ENCODE data around the gene PIN4. TPM values are rescaled to one million over a fixed set of nuclear protein-coding genes. Genes with fewer than 3 reads are reported as not detected.
A peak's percentile ranks its signal among the peaks of the same experiment; 100 is the strongest.
"Not testable (repeated sequence)": the region's sequence is repeated elsewhere in the genome, so short reads cannot be mapped to it uniquely, and the experiment has no call there.

PIN4 gene
- total RNA-seq, 2 experiments from 2014 or later: 5.1 to 5.4 TPM

DNA sequence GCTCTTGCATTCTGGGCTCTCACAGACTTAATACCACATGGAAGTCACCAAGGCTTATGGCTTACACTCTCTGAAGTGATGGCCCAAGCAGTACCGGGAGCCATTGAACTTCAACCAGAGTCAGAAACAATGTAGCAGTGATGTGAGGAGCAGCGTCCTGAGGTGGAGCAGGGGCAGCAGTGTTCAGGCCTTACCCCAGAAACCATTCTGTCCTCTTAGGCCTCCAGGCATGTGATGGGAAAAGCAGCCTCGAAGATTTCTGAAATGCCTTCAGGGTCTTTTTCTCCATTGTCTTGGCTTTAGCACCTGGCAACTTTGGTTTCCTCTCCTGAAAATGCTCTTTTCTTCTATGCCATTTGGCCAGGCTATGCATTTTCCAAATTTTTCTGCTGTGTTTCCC is 22.8 kb upstream of the PIN4 start:
- no peak for DNase-seq
- ChIA-PET CTCF (no interaction called here), POLR2A (no interaction called here)
- Mint-ChIP-seq H3K27ac (no peak overlapping the region), H3K36me3 (ENCODE audit: low read depth) (no peaks in the 10 kb centered on the region), H3K4me1 (no peaks in the 10 kb centered on the region), H3K4me3 (no peak overlapping the region), H3K27me3 (peaks cover 3% of the 10 kb centered on the region), H3K9me3 (no peaks in the 10 kb centered on the region)

DNA sequence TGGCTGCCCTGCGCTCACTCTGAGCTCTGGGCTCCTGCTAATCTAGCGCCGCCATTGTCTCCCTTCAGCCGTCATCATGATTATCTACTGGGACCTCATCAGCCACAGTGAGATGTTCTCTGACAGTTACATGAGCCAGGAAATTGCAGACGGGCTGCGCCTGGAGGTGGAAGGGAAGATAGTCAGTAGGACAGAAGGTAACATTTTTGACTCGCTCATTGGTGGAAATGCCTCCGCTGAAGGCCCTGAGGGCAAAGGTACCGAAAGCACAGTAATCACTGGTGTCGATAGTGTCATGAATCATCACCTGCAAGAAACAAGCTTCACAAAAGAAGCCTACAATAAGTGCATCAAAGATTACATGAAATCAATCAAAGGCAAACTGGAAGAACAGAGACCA is 21.8 kb upstream of the PIN4 start:
- no peaks in the 10 kb centered on the region for H3K9me3 Mint-ChIP-seq
- POLR2A ChIA-PET: no interaction called here
- no peaks in the 10 kb centered on the region for H3K4me1 Mint-ChIP-seq
- H3K36me3 Mint-ChIP-seq (ENCODE audit: low read depth): no peaks in the 10 kb centered on the region
- H3K27ac Mint-ChIP-seq: no peak overlapping the region
- peaks cover 3% of the 10 kb centered on the region for H3K27me3 Mint-ChIP-seq
- no peak for DNase-seq
- no peak overlapping the region for H3K4me3 Mint-ChIP-seq
- CTCF ChIA-PET: interaction anchor here (0.6 kb wide), 1 partner anchor 8 kb away, joined by 3 read pairs; no protein-coding TSS in a partner anchor

DNA sequence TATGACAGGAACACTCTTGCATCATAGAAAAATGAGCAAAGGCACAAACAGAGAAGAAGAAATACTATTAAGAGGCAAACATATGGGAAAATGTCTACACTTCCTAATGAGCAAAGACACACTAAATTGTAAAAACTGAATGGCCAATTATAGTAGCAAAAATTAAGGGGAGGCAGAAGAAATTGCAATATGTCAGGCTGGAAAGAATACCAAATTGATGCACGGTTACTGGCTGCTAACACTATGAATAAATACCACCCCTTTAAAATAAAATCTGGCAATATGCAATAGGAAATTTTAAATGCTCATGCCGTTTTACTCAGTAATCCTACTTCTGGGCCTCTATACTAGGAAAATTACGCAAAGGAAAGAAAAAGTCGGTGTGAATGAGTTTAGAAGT is 16.0 kb upstream of the PIN4 start:
- H3K36me3 Mint-ChIP-seq (ENCODE audit: low read depth): no peaks in the 10 kb centered on the region

DNA sequence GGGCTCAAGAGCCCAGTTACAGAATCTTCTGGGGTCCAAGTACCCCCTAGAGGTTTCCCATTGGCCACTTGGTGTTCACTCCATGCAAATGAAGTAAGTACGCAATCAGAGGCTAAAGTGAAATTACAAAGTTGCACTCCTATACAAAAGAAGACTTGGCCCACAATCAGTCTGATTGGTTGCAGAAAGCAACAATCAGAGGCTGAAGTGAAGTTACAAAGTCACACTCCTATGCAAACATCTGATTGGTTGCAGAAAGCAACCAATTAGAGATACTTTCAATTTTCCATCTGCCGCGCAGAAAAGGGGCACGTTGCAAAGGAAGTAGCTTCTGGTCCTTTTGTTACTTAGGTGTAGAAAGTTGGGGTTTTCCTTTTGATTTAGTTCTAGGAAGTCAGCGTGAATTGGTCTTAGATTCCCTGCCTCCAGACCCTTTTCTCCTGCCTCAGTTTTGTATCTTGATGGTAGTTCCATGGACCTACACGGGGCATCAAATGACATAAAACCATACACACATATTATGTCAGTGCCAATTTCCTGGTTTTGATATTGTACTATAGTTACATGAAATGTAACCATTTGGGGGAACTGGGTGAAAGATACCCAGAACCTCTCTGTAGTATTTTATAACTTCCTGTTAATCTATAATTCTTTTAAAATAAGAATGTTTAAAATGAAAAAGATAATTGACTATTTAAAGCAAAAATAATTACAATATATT is 12.4 kb upstream of the PIN4 start:
- Mint-ChIP-seq H3K36me3 (ENCODE audit: low read depth) (no peaks in the 10 kb centered on the region), H3K4me1 (peaks cover 10% of the 10 kb centered on the region), H3K27ac (peak overlapping the region; percentile 91), H3K4me3 (peak overlapping the region; percentile 67), H3K9me3 (no peaks in the 10 kb centered on the region), H3K27me3 (peaks cover 2% of the 10 kb centered on the region)
- peak; percentile 60 for DNase-seq
- ChIA-PET POLR2A (no interaction called here), CTCF (no interaction called here)

More for the DNA sequence above, 16.0 kb upstream of the PIN4 start:
- H3K27ac Mint-ChIP-seq: no peak overlapping the region
- no peak for DNase-seq
- H3K4me1 Mint-ChIP-seq: peaks cover 10% of the 10 kb centered on the region
- H3K9me3 Mint-ChIP-seq: no peaks in the 10 kb centered on the region
- H3K4me3 Mint-ChIP-seq: no peak overlapping the region
- ChIA-PET POLR2A (no interaction called here), CTCF (interaction anchor here (1.4 kb wide), 1 partner anchor 31 kb away, joined by 3 read pairs; no protein-coding TSS in a partner anchor)
- H3K27me3 Mint-ChIP-seq: peaks cover 2% of the 10 kb centered on the region

DNA sequence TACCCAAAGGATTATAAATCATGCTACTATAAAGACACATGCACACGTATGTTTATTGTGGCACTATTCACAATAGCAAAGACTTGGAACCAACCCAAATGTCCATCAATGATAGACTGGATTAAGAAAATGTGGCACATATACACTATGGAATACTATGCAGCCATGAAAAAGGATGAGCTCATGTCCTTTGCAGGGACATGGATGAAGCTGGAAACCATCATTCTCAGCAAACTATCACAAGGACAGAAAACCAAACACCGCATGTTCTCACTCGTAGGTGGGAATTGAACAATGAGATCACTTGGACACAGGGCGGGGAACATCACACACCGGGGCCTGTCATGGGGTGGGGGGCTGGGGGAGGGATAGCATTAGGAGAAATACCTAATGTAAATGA is 5.3 kb upstream of the PIN4 start:
- H3K27ac Mint-ChIP-seq; H3K4me1 Mint-ChIP-seq; DNase-seq; H3K36me3 Mint-ChIP-seq (ENCODE audit: low read depth); H3K9me3 Mint-ChIP-seq; H3K27me3 Mint-ChIP-seq; CTCF ChIA-PET; H3K4me3 Mint-ChIP-seq; POLR2A ChIA-PET: not testable (repeated sequence)

DNA sequence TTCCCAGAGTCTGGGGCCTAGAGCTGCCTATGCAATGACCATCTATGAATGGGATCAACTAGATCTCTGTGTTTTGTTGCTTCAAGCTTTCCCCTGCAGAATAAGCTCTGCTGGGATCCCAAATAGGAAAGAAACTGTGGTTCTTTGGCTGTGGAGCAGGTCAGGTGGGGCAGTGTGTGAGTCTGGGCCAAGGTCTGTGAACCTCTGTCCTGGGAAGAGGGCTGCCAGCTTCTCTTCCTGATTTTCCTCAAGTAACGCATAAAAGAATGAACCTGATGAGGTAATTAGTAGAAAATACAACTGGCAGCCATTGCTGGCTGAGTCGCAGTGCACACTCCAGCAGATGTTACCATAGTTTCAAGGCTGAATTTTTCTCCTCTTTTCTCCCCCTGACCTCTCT is 4.6 kb upstream of the PIN4 start:
- H3K27ac Mint-ChIP-seq: no peak overlapping the region
- no peaks in the 10 kb centered on the region for H3K27me3 Mint-ChIP-seq
- peaks cover 9% of the 10 kb centered on the region for H3K4me1 Mint-ChIP-seq
- no peak overlapping the region for H3K4me3 Mint-ChIP-seq
- ChIA-PET CTCF (no interaction called here), POLR2A (no interaction called here)
- no peak for DNase-seq
- H3K9me3 Mint-ChIP-seq: no peaks in the 10 kb centered on the region
- no peaks in the 10 kb centered on the region for H3K36me3 Mint-ChIP-seq (ENCODE audit: low read depth)

DNA sequence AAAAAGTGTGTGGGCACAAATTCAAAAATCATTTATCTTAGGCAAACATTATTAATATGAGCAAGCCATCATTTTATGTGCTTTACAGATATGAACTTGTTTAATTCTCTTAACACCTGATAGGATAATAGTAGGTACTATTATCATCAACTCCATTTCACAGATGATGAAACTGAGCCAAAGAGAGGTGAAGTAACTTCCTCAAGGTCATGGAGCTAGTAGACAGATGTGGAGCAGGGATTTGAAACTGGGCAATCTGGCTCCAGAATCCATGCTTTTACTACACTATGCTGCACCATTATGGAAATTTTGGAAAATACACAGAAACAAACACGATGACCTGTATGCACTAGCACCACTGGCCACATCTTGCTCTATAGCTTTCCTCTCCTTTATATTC is 1.0 kb upstream of the PIN4 start:
- H3K27ac Mint-ChIP-seq: no peak overlapping the region
- ChIA-PET POLR2A (no interaction called here), CTCF (interaction anchor here (1.2 to 1.5 kb wide), 2 partner anchors 65 to 96 kb away, joined by 3 to 5 read pairs; partner anchors contain the start of gene RPS4X)

DNA sequence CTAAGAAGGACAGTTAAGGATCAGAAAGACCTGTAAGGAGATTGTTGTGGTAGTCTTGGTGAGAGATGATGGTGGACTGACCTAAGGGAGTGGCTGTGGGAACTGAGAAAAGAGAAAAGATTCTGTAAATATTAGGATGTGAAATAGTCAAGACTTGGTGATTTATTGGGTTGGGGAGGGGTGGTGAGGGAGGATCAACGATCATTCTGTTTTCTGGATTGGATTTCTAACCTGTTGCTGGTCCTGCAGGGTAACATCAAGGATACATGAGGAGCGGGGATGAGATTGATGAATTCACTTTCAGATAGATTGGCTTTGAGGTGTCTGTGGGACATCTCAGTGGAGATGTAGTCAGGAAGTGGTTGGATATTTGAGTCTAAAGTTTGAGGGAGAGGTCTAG is 1.4 kb downstream of the PIN4 start:
- no peak overlapping the region for H3K4me3 Mint-ChIP-seq
- H3K27ac Mint-ChIP-seq: no peak overlapping the region
- H3K36me3 Mint-ChIP-seq (ENCODE audit: low read depth): peaks cover 3% of the 10 kb centered on the region
- CTCF ChIA-PET: interaction anchor here (0.7 kb wide), 1 partner anchor 256 kb away, joined by 3 read pairs; no protein-coding TSS in a partner anchor
- POLR2A ChIA-PET: no interaction called here
- no peak for DNase-seq
- no peaks in the 10 kb centered on the region for H3K9me3 Mint-ChIP-seq
- peaks cover 13% of the 10 kb centered on the region for H3K4me1 Mint-ChIP-seq
- H3K27me3 Mint-ChIP-seq: no peaks in the 10 kb centered on the region

More for the DNA sequence above, 1.0 kb upstream of the PIN4 start:
- DNase-seq: no peak
- H3K4me1 Mint-ChIP-seq: peaks cover 12% of the 10 kb centered on the region
- no peak overlapping the region for H3K4me3 Mint-ChIP-seq
- peaks cover 2% of the 10 kb centered on the region for H3K36me3 Mint-ChIP-seq (ENCODE audit: low read depth)
- no peaks in the 10 kb centered on the region for H3K9me3 Mint-ChIP-seq
- no peaks in the 10 kb centered on the region for H3K27me3 Mint-ChIP-seq

DNA sequence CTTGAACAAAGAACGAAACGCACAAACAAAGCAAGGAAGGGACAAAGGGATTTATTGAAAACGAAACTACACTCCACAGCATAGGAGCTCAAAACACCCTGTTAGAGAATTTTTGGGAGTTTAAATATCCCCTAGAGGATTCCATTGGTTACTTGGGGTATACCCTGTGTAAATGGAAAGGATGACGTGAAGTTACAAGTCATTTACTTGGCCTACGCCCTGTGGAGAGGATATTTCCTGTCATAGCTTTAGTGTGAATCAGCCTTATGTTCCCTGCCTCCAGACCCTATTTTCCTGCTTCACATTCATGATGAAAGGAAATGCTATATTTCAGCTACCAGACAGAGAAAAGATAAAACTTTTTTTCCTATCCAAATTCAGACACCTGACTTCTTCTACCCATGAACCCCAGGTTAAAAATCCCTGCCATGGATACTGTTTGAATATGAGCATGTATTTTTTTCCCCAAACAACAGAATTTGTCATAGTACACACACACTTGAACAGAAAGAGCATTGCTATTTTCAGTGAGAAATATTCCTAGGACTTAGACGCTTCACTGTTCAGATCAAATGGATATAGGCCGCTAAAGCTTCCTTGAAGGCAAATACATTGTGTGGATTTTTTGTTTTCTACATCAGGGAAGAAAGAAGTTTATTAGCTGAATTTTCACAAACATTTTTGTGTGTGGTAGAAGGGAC is 20.4 kb downstream of the PIN4 start:
- no peaks in the 10 kb centered on the region for H3K27me3 Mint-ChIP-seq
- H3K36me3 Mint-ChIP-seq (ENCODE audit: low read depth): peaks cover 27% of the 10 kb centered on the region
- H3K27ac Mint-ChIP-seq: no peak overlapping the region
- no peaks in the 10 kb centered on the region for H3K4me1 Mint-ChIP-seq
- ChIA-PET POLR2A (no interaction called here), CTCF (no interaction called here)
- no peak for DNase-seq
- no peak overlapping the region for H3K4me3 Mint-ChIP-seq
- H3K9me3 Mint-ChIP-seq: no peaks in the 10 kb centered on the region

DNA sequence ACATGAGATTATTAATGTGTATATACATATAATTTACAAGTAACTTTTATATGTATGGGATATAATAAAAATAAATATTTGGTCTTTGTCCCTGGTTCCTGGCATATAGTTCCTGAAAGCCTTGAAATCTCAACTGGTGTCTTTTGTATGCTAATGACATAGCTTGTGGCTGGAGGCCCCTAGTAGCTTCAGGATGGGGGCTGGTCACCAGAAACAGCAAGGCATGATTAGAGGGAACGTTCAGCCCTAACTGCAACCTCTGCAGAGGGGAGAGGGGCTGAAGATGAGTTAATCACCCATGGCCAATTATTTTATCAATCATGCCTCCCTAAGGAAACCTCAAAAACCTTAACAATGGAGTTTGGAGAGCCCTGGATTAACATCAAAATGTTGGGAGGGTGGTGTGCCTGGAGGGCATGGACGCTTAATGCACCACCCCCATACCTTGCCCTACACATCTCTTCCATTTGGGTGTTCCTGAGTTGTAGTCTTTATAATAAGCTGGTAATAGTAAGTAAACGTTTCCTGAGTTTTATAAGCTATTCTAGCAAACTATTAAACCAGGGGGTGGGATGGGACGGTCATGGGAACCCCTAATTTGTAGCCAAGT is 21.3 kb downstream of the PIN4 start:
- Mint-ChIP-seq H3K36me3 (ENCODE audit: low read depth) (peaks cover 31% of the 10 kb centered on the region), H3K4me1 (no peaks in the 10 kb centered on the region), H3K27ac (no peak overlapping the region), H3K27me3 (no peaks in the 10 kb centered on the region), H3K9me3 (no peaks in the 10 kb centered on the region), H3K4me3 (no peak overlapping the region)
- ChIA-PET CTCF (interaction anchor here (0.6 kb wide), 1 partner anchor 9 kb away, joined by 6 read pairs; no protein-coding TSS in a partner anchor), POLR2A (no interaction called here)
- no peak for DNase-seq

DNA sequence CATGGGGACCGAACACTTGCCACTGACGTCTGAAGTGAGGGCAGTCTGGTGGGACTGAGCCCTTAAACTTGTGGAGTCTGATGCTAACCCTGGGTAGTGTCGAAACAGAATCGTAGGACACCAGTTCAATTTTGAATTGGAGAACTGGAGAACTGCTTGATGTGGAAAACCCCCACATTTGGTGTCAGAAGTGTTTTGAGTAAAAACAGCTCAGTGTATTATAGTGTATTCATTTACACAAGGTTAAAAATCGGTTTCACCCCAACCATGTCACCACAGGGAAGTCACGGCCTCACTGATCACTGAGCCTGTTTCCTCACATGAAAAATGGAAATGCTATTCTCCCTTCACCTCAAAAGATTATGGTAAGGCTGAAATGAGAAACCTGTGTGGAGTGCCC is 21.9 kb downstream of the PIN4 start:
- no peak for DNase-seq
- no peak overlapping the region for H3K27ac Mint-ChIP-seq
- H3K27me3 Mint-ChIP-seq: no peaks in the 10 kb centered on the region
- ChIA-PET CTCF (no interaction called here), POLR2A (no interaction called here)
- H3K4me3 Mint-ChIP-seq: no peak overlapping the region
- H3K4me1 Mint-ChIP-seq: no peaks in the 10 kb centered on the region
- no peaks in the 10 kb centered on the region for H3K9me3 Mint-ChIP-seq
- peaks cover 35% of the 10 kb centered on the region for H3K36me3 Mint-ChIP-seq (ENCODE audit: low read depth)

DNA sequence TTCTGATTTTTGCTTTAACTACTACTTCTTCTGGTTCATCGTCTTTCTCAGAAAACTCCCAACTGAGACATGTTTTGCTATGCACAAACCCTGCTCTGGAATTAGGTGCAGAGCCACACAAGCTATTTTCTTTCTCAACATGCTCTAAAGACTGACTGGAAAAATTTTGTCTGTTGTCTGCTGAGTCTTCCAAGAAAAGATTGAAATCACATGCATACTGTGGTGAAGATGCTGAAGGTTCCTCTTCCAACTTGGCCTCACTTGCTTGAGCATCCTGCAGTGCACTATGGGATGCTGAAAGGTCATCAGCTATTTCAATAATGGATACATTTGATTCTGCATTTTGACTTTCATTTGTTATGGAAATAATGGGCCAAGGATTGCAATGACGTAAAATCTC is 24.1 kb downstream of the PIN4 start:
- H3K36me3 Mint-ChIP-seq (ENCODE audit: low read depth): peaks cover 41% of the 10 kb centered on the region
- H3K27me3 Mint-ChIP-seq: no peaks in the 10 kb centered on the region
- no peak for DNase-seq
- H3K4me3 Mint-ChIP-seq: no peak overlapping the region
- POLR2A ChIA-PET: no interaction called here
- no peak overlapping the region for H3K27ac Mint-ChIP-seq
- CTCF ChIA-PET: no interaction called here
- H3K9me3 Mint-ChIP-seq: no peaks in the 10 kb centered on the region
- H3K4me1 Mint-ChIP-seq: no peaks in the 10 kb centered on the region

DNA sequence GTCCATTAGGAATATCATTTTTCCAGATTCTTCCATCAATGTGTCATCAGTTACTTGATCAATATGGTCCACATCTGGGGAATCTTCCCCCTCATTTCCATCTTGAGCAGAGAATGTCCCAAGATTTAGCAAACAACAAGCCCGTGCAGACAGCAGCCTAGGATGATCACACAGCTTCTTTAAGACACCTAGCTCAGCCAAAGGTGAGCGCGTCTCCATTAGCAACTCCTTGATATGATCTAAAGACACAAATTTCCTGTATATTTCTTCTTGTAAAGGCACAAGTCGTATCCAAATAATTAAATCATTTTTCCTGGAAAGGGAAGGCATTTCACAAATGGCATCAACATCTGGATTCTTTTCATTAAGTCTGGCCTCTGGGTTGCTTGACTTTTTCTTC is 25.8 kb downstream of the PIN4 start:
- POLR2A ChIA-PET: no interaction called here
- Mint-ChIP-seq H3K9me3 (no peaks in the 10 kb centered on the region), H3K36me3 (ENCODE audit: low read depth) (peaks cover 41% of the 10 kb centered on the region), H3K27me3 (no peaks in the 10 kb centered on the region), H3K4me1 (no peaks in the 10 kb centered on the region), H3K27ac (no peak overlapping the region), H3K4me3 (no peak overlapping the region)
- CTCF ChIA-PET: no interaction called here
- no peak for DNase-seq
